GM12801 (cell line): ENCODE results near the gene IL32.

ENCODE experiments used
- CTCF ChIP-seq: IDR thresholded peaks from one replicate; pipeline ENCODE4 v1.5.1; 2011; ENCODE audit warnings: control low read depth; ENCODE audit not compliant: insufficient read length; ENCODE audit errors: extremely low read depth

The IL32 gene

GRCh38 chr16:3025032-3026002 lies 40.1 kb upstream of the IL32 start:
- no peak for TF ChIP-seq CTCF

DNA sequence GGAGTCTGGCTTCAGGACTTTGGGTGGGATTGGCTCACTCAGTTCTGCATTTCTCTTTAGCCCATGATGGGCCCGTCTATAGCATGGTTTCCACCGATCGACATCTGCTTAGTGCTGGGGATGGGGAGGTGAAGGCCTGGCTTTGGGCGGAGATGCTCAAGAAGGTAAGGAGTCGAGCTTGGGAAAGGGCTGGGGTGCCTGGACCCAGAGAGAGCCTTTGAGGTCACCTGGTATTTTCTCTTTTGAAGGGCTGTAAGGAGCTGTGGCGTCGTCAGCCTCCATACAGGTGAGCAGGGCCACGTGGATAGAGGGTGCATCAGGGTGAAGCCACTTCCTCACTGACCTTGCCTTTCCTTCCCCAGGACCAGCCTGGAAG lies 39.4 kb upstream of the IL32 start:
- TF ChIP-seq CTCF = no peak

GRCh38 chr16:3026609-3027488 lies 38.6 kb upstream of the IL32 start:
- TF ChIP-seq CTCF = no peak

- no peak for TF ChIP-seq CTCF
These were observed 38.0 kb upstream of the IL32 start for GRCh38 chr16:3027489-3027795.

DNA sequence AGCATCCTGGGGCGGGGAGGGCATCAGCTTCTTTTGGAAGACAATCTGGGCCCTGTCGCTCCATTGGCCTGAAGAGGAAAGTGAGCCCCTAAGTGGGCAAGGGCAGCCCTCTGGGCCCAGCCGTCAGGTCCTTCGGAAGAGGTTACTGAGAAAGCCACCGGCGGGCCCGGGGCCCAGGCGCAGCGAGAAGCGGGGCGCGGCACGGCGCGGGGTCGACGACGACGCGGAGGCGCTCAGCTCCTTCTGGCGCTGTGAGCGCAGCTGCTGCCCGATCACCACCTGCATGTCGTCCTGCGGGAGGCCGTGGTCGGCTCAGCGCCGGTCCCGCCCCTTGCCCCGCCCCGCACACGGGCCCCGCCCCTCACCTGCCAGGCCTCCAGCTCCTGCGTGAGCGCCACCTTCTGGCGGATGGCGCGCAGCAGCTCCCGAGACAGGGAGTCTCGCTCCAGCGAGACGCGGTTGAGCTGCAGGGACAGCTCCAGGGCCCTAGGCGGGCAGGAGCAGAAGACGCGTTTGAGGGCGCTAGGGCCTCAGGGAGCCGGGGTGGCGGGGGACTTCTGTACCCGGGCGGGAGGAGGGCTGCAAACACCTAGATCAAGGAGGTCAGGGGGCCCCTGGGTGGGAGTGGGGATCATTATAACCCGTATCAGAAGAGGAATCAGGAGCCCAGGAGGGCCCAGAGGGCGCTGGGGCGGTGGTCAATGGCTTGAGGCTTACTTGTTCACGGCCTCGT lies 37.3 kb upstream of the IL32 start:
- TF ChIP-seq CTCF = no peak

DNA sequence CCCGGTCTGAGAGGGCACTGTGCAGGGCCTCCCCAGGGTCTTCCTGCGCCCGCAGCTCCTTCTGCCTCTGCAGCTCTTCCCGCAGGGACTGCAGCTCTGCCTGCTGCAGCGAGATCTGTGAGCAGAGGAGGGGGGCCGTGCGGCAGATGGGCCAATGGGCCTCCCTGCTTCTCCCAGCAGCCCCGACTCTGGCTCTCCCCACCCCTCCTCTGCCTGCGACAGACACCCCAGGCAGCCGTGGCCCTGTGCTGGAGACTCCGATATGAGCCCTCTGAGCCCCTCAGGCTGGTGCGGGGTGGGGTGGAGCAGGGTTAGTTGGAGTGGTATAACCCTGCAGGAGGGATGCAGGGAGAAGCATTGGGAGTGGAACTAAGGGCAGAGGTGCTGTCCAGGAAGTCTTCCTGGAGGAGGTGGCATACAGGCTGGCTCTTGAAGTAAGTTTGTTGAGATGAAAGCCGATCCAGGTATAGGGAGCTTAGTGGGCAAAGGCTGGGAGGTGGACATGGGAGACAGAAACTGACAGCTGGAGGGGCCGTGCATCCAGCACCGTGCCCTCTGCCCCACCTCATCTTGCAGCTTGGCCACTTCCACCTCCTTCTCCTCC lies 36.6 kb upstream of the IL32 start:
- TF ChIP-seq CTCF = no peak
